Panc1 (cell line): ENCODE results near the gene TOM1. TPM values are rescaled to one million over a fixed set of nuclear protein-coding genes. Genes with fewer than 3 reads are reported as not detected.
"Not testable (repeated sequence)": the region's sequence is repeated elsewhere in the genome, so short reads cannot be mapped to it uniquely, and the experiment has no call there.

Source experiments
- ATAC-seq: fragments of 200-7000 bp; cut with Tn5 transposase; 2 replicates; pipeline ENCODE4 v1.9.1; 2020; ENCODE audit warnings: mild to moderate bottlenecking, moderate library complexity
- BruUV-seq: library from RNA; stranded (reverse); fragments of 400-500 nt; replicated peaks from 2 replicates; lab custom pipeline; 2021; lab: Mats Ljungman, UMichigan
- CTCF ChIA-PET: fragments of 300-600 bp; sonication (Branson Sonifier 250); formaldehyde crosslinking; loops from one replicate; lab custom pipeline; 2022; ENCODE audit warnings: antibody characterized with exemption; lab: Charles Lee
- POLR2A ChIA-PET: fragments of 300-600 bp; sonication (Branson Sonifier 250); formaldehyde crosslinking; loops from one replicate; lab custom pipeline; 2022; ENCODE audit warnings: antibody characterized with exemption; lab: Charles Lee
- DNase-seq: peaks from one replicate; pipeline ENCODE4 v3.0.0-alpha.2; 2010; ENCODE audit warnings: low read depth, low spot score
- H3K27ac ChIP-seq: 2 replicates; pipeline ENCODE4 v1.5.1; 2011; ENCODE audit warnings: mild to moderate bottlenecking, low read length, inconsistent platforms
- H3K27me3 ChIP-seq: fragments of 200-500 bp; sonication (Bioruptor generic); 2 replicates; pipeline ENCODE4 v1.6.0; 2014; ENCODE audit warnings: low read length, inconsistent platforms; ENCODE audit not compliant: control insufficient read depth, insufficient read depth
- H3K36me3 ChIP-seq: fragments of 200-500 bp; sonication (Bioruptor generic); 2 replicates; pipeline ENCODE4 v1.5.1; 2014; ENCODE audit warnings: inconsistent platforms, mild to moderate bottlenecking, low read length, moderate library complexity; ENCODE audit not compliant: control insufficient read depth, insufficient read depth
- H3K4me1 ChIP-seq: 2 replicates; pipeline ENCODE4 v1.5.1; 2011; ENCODE audit warnings: inconsistent platforms, mild to moderate bottlenecking, low read length, moderate library complexity; ENCODE audit not compliant: control insufficient read depth, insufficient read depth
- H3K4me3 ChIP-seq, 2 experiments: 2 replicates each; pipeline ENCODE4 v1.5.1; 2011 to 2012; ENCODE audit warnings: low read depth in 2 of 2, low read length in 2 of 2, mild to moderate bottlenecking in 2 of 2, inconsistent platforms in 1 of 2, moderate library complexity in 1 of 2
- H3K9me3 ChIP-seq: fragments of 200-500 bp; sonication (Bioruptor generic); 2 replicates; pipeline ENCODE4 v1.5.1; 2014; ENCODE audit warnings: low read depth, mild to moderate bottlenecking, inconsistent platforms, low read length, moderate library complexity; ENCODE audit not compliant: control insufficient read depth, insufficient read depth
- POLR2AphosphoS5 ChIP-seq: IDR thresholded peaks from 2 replicates; pipeline ENCODE4 v1.6.1; 2012; ENCODE audit warnings: mild to moderate bottlenecking, low read depth, low read length, moderate library complexity
- SIN3A ChIP-seq: IDR thresholded peaks from 2 replicates; pipeline ENCODE4 v1.6.1; 2012; ENCODE audit warnings: low read depth, mild to moderate bottlenecking, low read length, moderate library complexity, borderline replicate concordance; ENCODE audit not compliant: insufficient read depth
- TCF7L2 ChIP-seq: IDR thresholded peaks from 2 replicates; pipeline ENCODE4 v1.6.1; 2011; ENCODE audit warnings: mild to moderate bottlenecking, low read depth, low read length, inconsistent platforms
- in situ Hi-C: cut with HindIII; loops from 2 replicates; pipeline ENCODE4 v1.10.0; 2016; ENCODE audit warnings: low sequenced_read_pairs, low pct_unique_long_range_greater_than_20kb
- intact Hi-C: fragments of 100-400 bp; cut with micrococcal nuclease; formaldehyde crosslinking; loops from one replicate; pipeline ENCODE4 v1.10.0; 2022; ENCODE audit not compliant: unreplicated experiment
- total RNA-seq: library from RNA; stranded (reverse); gene quantifications from one replicate; pipeline ENCODE4 v1.2.1, GENCODE V29; 2021; ENCODE audit not compliant: unreplicated experiment
- TF ChIP-seq, protein P1 (sequence below): fragments of 450-650 bp; IDR thresholded peaks from 2 replicates; pipeline ENCODE4 v1.5.1; 2017; ENCODE audit warnings: mild to moderate bottlenecking
- TF ChIP-seq, protein P2 (sequence below), 2 experiments: IDR thresholded peaks; 2 replicates each; pipeline ENCODE4 v1.6.1; 2011 to 2012; ENCODE audit warnings: low read depth in 2 of 2, control low read depth in 1 of 2, low read length in 1 of 2, mild to moderate bottlenecking in 1 of 2, moderate library complexity in 1 of 2; ENCODE audit not compliant: insufficient read depth in 1 of 2

Gene TOM1
- total RNA-seq, 1 experiment from 2014 or later: 32.7 TPM

DNA sequence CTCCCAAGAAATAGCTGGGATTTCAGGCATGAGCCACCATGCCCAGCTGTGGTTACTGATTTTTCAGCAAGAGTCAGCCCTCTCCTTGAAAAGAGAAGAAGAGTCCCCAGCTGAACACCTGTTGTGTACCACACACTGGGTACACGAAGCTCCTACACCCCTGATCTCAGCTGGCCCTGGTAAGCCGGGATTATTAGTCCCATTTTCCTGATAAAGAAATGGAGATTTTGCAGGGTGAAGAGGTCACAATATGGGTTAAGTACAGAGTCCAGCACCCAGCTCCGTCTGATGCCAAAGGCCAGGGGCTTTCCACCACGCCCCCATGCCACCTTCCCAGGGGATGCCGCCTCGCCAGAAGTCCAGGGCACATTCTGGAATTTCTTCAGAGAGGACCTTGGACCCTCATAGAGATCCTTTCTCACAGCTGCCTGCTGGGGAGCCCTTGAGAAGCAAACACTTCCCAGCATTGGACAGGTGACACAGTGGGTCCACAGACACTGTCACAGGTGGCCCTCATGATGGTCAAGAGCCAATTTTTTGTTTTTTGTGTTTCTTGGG lies 61.4 kb downstream of the TOM1 start:
- CTCF ChIA-PET: interaction anchor here (0.8 kb wide), 1 partner anchor 385 kb away, joined by 9 read pairs; no protein-coding TSS in a partner anchor
- intact Hi-C loops (no loop called here), in situ Hi-C loops (no loop called here)
- Histone ChIP-seq H3K36me3 (no peaks in the 10 kb centered on the region), H3K27ac (no peak overlapping the region), H3K4me1 (no peaks in the 10 kb centered on the region), H3K4me3 (no peak overlapping the region), H3K27me3 (no peaks in the 10 kb centered on the region), H3K9me3 (no peaks in the 10 kb centered on the region)
- BruUV-seq: no TSS peak
- ATAC-seq (no peak), DNase-seq (no peak)
- TF ChIP-seq TCF7L2 (no peak), SIN3A (no peak), POLR2AphosphoS5 (no peak)
- TF ChIP-seq, protein P1, sequence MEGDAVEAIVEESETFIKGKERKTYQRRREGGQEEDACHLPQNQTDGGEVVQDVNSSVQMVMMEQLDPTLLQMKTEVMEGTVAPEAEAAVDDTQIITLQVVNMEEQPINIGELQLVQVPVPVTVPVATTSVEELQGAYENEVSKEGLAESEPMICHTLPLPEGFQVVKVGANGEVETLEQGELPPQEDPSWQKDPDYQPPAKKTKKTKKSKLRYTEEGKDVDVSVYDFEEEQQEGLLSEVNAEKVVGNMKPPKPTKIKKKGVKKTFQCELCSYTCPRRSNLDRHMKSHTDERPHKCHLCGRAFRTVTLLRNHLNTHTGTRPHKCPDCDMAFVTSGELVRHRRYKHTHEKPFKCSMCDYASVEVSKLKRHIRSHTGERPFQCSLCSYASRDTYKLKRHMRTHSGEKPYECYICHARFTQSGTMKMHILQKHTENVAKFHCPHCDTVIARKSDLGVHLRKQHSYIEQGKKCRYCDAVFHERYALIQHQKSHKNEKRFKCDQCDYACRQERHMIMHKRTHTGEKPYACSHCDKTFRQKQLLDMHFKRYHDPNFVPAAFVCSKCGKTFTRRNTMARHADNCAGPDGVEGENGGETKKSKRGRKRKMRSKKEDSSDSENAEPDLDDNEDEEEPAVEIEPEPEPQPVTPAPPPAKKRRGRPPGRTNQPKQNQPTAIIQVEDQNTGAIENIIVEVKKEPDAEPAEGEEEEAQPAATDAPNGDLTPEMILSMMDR: no peak
- TF ChIP-seq, protein P2, sequence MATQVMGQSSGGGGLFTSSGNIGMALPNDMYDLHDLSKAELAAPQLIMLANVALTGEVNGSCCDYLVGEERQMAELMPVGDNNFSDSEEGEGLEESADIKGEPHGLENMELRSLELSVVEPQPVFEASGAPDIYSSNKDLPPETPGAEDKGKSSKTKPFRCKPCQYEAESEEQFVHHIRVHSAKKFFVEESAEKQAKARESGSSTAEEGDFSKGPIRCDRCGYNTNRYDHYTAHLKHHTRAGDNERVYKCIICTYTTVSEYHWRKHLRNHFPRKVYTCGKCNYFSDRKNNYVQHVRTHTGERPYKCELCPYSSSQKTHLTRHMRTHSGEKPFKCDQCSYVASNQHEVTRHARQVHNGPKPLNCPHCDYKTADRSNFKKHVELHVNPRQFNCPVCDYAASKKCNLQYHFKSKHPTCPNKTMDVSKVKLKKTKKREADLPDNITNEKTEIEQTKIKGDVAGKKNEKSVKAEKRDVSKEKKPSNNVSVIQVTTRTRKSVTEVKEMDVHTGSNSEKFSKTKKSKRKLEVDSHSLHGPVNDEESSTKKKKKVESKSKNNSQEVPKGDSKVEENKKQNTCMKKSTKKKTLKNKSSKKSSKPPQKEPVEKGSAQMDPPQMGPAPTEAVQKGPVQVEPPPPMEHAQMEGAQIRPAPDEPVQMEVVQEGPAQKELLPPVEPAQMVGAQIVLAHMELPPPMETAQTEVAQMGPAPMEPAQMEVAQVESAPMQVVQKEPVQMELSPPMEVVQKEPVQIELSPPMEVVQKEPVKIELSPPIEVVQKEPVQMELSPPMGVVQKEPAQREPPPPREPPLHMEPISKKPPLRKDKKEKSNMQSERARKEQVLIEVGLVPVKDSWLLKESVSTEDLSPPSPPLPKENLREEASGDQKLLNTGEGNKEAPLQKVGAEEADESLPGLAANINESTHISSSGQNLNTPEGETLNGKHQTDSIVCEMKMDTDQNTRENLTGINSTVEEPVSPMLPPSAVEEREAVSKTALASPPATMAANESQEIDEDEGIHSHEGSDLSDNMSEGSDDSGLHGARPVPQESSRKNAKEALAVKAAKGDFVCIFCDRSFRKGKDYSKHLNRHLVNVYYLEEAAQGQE (IDR thresholded peaks at IDR 0.05; ENCODE audit: insufficient read depth in 1 of 2, low read depth in 2 of 2, low read length in 1 of 2): no peak
- POLR2A ChIA-PET: no interaction called here

DNA sequence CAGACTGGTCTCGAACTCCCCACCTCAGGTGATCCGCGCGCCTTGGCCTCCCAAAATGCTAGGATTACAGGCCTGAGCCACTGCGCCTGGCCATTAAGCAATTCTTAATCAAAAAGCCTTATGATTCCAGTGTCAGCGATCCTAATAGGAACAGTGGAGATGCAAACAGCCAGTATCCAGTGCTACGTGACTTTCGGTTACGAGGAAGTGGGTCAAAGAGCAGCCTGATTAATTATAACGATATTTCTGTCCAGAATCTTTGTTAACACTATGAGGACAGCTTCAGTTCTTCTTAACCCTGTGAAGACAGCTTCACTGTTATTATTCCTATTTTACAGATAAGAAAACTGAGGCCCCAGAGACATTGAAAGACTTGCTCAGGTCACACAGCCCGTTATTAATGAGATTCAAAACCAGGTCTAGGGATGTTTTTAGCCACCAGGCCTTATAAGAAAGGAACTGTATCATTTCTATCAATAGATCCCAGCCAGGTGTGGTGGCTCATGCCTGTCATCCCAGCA lies 63.9 kb downstream of the TOM1 start:
- Histone ChIP-seq H3K9me3 (no peaks in the 10 kb centered on the region), H3K27ac (no peak overlapping the region), H3K36me3 (no peaks in the 10 kb centered on the region), H3K4me1 (no peaks in the 10 kb centered on the region), H3K27me3 (no peaks in the 10 kb centered on the region), H3K4me3 (no peak overlapping the region)
- in situ Hi-C loops: no loop called here
- TF ChIP-seq TCF7L2 (no peak), POLR2AphosphoS5 (no peak)
- TF ChIP-seq, protein P1: no peak
- ATAC-seq: no peak
- ChIA-PET POLR2A (interaction anchor here (0.8 kb wide), 1 partner anchor 10 kb away, joined by 6 read pairs; no protein-coding TSS in a partner anchor), CTCF (no interaction called here)
- BruUV-seq: no TSS peak
- intact Hi-C loops: no loop called here
- DNase-seq: no peak

DNA sequence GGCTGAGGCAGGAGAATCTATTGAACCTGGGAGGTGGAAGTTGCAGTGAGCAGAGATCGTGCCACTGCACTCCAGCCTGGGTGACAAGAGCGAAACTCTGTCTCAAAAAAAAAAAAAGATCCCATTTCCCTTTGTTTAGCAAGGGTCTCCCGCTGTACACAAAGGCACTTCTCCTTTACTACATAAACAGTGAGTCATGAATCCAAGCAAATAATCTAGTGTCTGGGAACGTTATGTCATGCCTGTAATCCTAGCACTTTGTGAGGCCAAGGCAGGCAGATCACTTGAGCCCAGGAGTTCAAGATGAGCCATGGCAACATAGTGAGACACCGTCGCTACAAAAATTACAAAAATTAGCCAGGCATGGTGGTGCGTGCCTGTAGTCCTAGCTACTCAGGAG lies 64.5 kb downstream of the TOM1 start:
- intact Hi-C loops, H3K27ac ChIP-seq, H3K36me3 ChIP-seq, POLR2A ChIA-PET, H3K9me3 ChIP-seq, H3K4me1 ChIP-seq, H3K27me3 ChIP-seq, in situ Hi-C loops, CTCF ChIA-PET, BruUV-seq, DNase-seq, H3K4me3 ChIP-seq: not testable (repeated sequence)
- peak; percentile 61 for ATAC-seq
